Naive thymus-derived CD4-positive, alpha-beta T cell (primary cell): ENCODE data around the gene RPS29. TPM values are rescaled to one million over a fixed set of nuclear protein-coding genes. Genes with fewer than 3 reads are reported as not detected.
A peak's percentile ranks its signal among the peaks of the same experiment; 100 is the strongest.
"Not testable (repeated sequence)": the region's sequence is repeated elsewhere in the genome, so short reads cannot be mapped to it uniquely, and the experiment has no call there.

Source experiments
- ATAC-seq: fragments of 150-1000 bp; cut with Tn5 transposase; 2 replicates; pipeline ENCODE4 v1.10.0; 2021; ENCODE audit warnings: mild to moderate bottlenecking, moderate library complexity
- CTCF ChIA-PET: fragments of 350-600 bp; sonication (Branson Sonifier 250); formaldehyde crosslinking; loops from one replicate; lab custom pipeline; 2021; ENCODE audit warnings: antibody characterized with exemption; lab: Charles Lee
- POLR2A ChIA-PET: fragments of 350-600 bp; sonication (Branson Sonifier 250); formaldehyde crosslinking; loops from one replicate; lab custom pipeline; 2021; ENCODE audit warnings: antibody characterized with exemption, inconsistent platforms; lab: Charles Lee
- DNase-seq, 9 donors: peaks; one replicate each; pipeline versions ENCODE4 v3.0.0 to v3.0.0-alpha.2; 2020 to 2022; ENCODE audit warnings: mixed read lengths in 1 of 9
- H3K27ac ChIP-seq: one replicate; pipeline ENCODE4 v1.7.0; 2013; ENCODE audit warnings: mild to moderate bottlenecking, low read depth, low read length, moderate library complexity
- H3K27me3 ChIP-seq, 2 donors: one replicate each; pipeline ENCODE4 v1.7.0; 2013; ENCODE audit warnings: low read length in 2 of 2, mild to moderate bottlenecking in 2 of 2, moderate library complexity in 2 of 2; ENCODE audit not compliant: control insufficient read depth in 2 of 2, insufficient read depth in 2 of 2
- H3K36me3 ChIP-seq, 3 experiments: 1 replicate in 2 of 3; 2 replicates in 1 of 3; pipeline ENCODE4 v1.7.0; 2013; ENCODE audit warnings: low read length in 3 of 3, mild to moderate bottlenecking in 3 of 3, moderate library complexity in 1 of 3; ENCODE audit not compliant: insufficient read depth in 3 of 3, control insufficient read depth in 2 of 3
- H3K4me1 ChIP-seq, 2 donors: one replicate each; pipeline ENCODE4 v1.7.0; 2013; ENCODE audit warnings: low read length in 2 of 2, mild to moderate bottlenecking in 2 of 2, moderate library complexity in 1 of 2; ENCODE audit not compliant: control insufficient read depth in 2 of 2, insufficient read depth in 2 of 2
- H3K4me3 ChIP-seq: 2 replicates; pipeline ENCODE4 v1.7.0; 2013; ENCODE audit warnings: mild to moderate bottlenecking, low read length
- H3K9me3 ChIP-seq, 3 experiments: 1 replicate in 2 of 3; 2 replicates in 1 of 3; pipeline ENCODE4 v1.7.0; 2013; ENCODE audit warnings: low read length in 3 of 3; ENCODE audit not compliant: control insufficient read depth in 2 of 3
- H3K27ac Mint-ChIP-seq, 9 donors: one replicate each; pipeline ENCODE4 v1.8.0; 2020 to 2022; ENCODE audit warnings: mixed read lengths in 9 of 9, mild to moderate bottlenecking in 8 of 9, moderate library complexity in 5 of 9, inconsistent platforms in 2 of 9
- H3K27me3 Mint-ChIP-seq, 5 donors: one replicate each; pipeline ENCODE4 v1.8.0; 2021 to 2022; ENCODE audit warnings: mixed read lengths in 5 of 5, mild to moderate bottlenecking in 1 of 5
- H3K36me3 Mint-ChIP-seq, 5 donors: one replicate each; pipeline ENCODE4 v1.8.0; 2020 to 2022; ENCODE audit warnings: mixed read lengths in 5 of 5, mild to moderate bottlenecking in 3 of 5, inconsistent platforms in 1 of 5
- H3K4me1 Mint-ChIP-seq, 7 donors: one replicate each; pipeline ENCODE4 v1.8.0; 2020 to 2022; ENCODE audit warnings: mixed read lengths in 7 of 7, mild to moderate bottlenecking in 3 of 7, inconsistent platforms in 1 of 7
- H3K4me3 Mint-ChIP-seq, 10 donors: one replicate each; pipeline ENCODE4 v1.8.0; 2020 to 2022; ENCODE audit warnings: mild to moderate bottlenecking in 10 of 10, mixed read lengths in 10 of 10, moderate library complexity in 6 of 10, inconsistent platforms in 2 of 10
- H3K9me3 Mint-ChIP-seq, 11 donors: one replicate each; pipeline ENCODE4 v1.8.0; 2020 to 2022; ENCODE audit warnings: mixed read lengths in 11 of 11, mild to moderate bottlenecking in 4 of 11, inconsistent platforms in 1 of 11, moderate library complexity in 1 of 11
- intact Hi-C, 2 donors: fragments of 100-400 bp; cut with micrococcal nuclease; formaldehyde crosslinking; loops; one replicate each; pipeline ENCODE4 v1.15.1; 2023
- polyA plus RNA-seq, 2 donors: library from polyadenylated mRNA; unstranded; fragments of 300-500 nt; fragmentation: Illumina TruSeq; gene quantifications; one replicate each; pipeline ENCODE4 v1.2.3, GENCODE V29; 2021
- total RNA-seq, 6 experiments: library from RNA in 5 of 6; stranded (reverse) in 5 of 6; gene quantifications; 1 replicate in 5 of 6; 2 replicates in 1 of 6; pipeline ENCODE4 v1.2.3 and lab custom pipeline; 2021 to 2026

The RPS29 gene
- total and polyA plus RNA-seq, 7 experiments from 2014 or later: 2,254 to 13,249 (median 3,040) TPM

- Histone ChIP-seq H3K36me3 (peaks cover 7 to 15% (median 12%) of the 10 kb centered on the region in 3 experiments), H3K4me3 (peak overlapping the region; percentile 98), H3K27ac (peak overlapping the region; percentile 97), H3K4me1 (peaks cover 40% of the 10 kb centered on the region in 2 donors)
- H3K9me3 Mint-ChIP-seq, ATAC-seq, H3K9me3 ChIP-seq, H3K27me3 Mint-ChIP-seq, H3K27me3 ChIP-seq, intact Hi-C loops, DNase-seq: not testable (repeated sequence)
- ChIA-PET POLR2A (interaction anchor here (0.6 to 7.1 kb wide), 13 partner anchors 13 to 1173 kb away, joined by 3 to 226 read pairs (median 5); partner anchors contain the start of genes DNAAF2, KLHDC2, LRR1 and POLE2), CTCF (interaction anchor here (1.9 to 2.8 kb wide), 2 partner anchors 32 to 243 kb away, joined by 9 to 24 read pairs; partner anchors contain the start of gene RPS29)
- Mint-ChIP-seq H3K36me3 (peaks cover 5 to 41% (median 17%) of the 10 kb centered on the region in 5 donors), H3K4me3 (peak overlapping the region; percentile 94 to 99 (median 98)), H3K4me1 (peaks cover 32 to 63% (median 52%) of the 10 kb centered on the region in 7 donors), H3K27ac (peak overlapping the region; percentile 66 to 100 (median 99))
These were observed 33.1 kb upstream of the RPS29 start for GRCh38 chr14:49619273-49619672.

- H3K4me1 ChIP-seq: peaks cover 27 to 29% of the 10 kb centered on the region in 2 donors
- intact Hi-C loops: no loop called here
- H3K4me3 ChIP-seq: no peak overlapping the region
- DNase-seq (no peak), ATAC-seq (no peak)
- peaks cover 27 to 50% (median 44%) of the 10 kb centered on the region in 7 donors for H3K4me1 Mint-ChIP-seq
- H3K9me3 Mint-ChIP-seq: no peaks in the 10 kb centered on the region
- no peaks in the 10 kb centered on the region for H3K9me3 ChIP-seq
- peak overlapping the region; percentile 12 to 100 (median 79) for H3K27ac Mint-ChIP-seq
- H3K36me3 Mint-ChIP-seq: peaks cover 5 to 40% (median 17%) of the 10 kb centered on the region in 5 donors
- H3K4me3 Mint-ChIP-seq: peak overlapping the region in 9 of 10 donors; percentile 2 to 99 (median 50)
- H3K36me3 ChIP-seq: peaks cover 7 to 15% (median 12%) of the 10 kb centered on the region in 3 experiments
- POLR2A ChIA-PET: interaction anchor here (0.9 to 1.5 kb wide), 4 partner anchors 11 to 31 kb away, joined by 4 to 6 read pairs (median 4); partner anchors contain the start of genes LRR1 and RPS29
- no peaks in the 10 kb centered on the region for H3K27me3 ChIP-seq
- H3K27ac ChIP-seq: peak overlapping the region; percentile 97
- no peaks in the 10 kb centered on the region for H3K27me3 Mint-ChIP-seq
- CTCF ChIA-PET: no interaction called here
These were observed 31.8 kb upstream of the RPS29 start for GRCh38 chr14:49617852-49618519.

- Histone ChIP-seq H3K4me1 (peaks cover 11 to 21% of the 10 kb centered on the region in 2 donors), H3K36me3 (peaks cover 7 to 12% (median 10%) of the 10 kb centered on the region in 3 experiments), H3K27ac (no peak overlapping the region), H3K27me3 (no peaks in the 10 kb centered on the region), H3K4me3 (no peak overlapping the region), H3K9me3 (no peaks in the 10 kb centered on the region)
- H3K27me3 Mint-ChIP-seq: no peaks in the 10 kb centered on the region
- H3K9me3 Mint-ChIP-seq: no peaks in the 10 kb centered on the region
- ChIA-PET CTCF (no interaction called here), POLR2A (no interaction called here)
- no peak for ATAC-seq
- DNase-seq: no peak
- no peak overlapping the region for H3K4me3 Mint-ChIP-seq
- H3K27ac Mint-ChIP-seq: peak overlapping the region in 3 of 9 donors; percentile 26 to 57 (median 29)
- H3K4me1 Mint-ChIP-seq: peaks cover 12 to 45% (median 31%) of the 10 kb centered on the region in 7 donors
- intact Hi-C loops: no loop called here
- H3K36me3 Mint-ChIP-seq: peaks cover 5 to 28% (median 17%) of the 10 kb centered on the region in 5 donors
These were observed 29.6 kb upstream of the RPS29 start for GRCh38 chr14:49615776-49616175.

- ATAC-seq: no peak
- Mint-ChIP-seq H3K4me1 (peaks cover 11 to 48% (median 17%) of the 10 kb centered on the region in 7 donors), H3K4me3 (no peak overlapping the region), H3K27me3 (no peaks in the 10 kb centered on the region), H3K9me3 (no peaks in the 10 kb centered on the region), H3K36me3 (peaks cover 5 to 23% (median 16%) of the 10 kb centered on the region in 5 donors), H3K27ac (peak overlapping the region in 4 of 9 donors; percentile 44 to 58 (median 52))
- POLR2A ChIA-PET: interaction anchor here (0.6 kb wide), 1 partner anchor 8 kb away, joined by 3 read pairs; no protein-coding TSS in a partner anchor
- Histone ChIP-seq H3K27ac (no peak overlapping the region), H3K4me3 (no peak overlapping the region), H3K36me3 (peaks cover 7 to 12% (median 7%) of the 10 kb centered on the region in 3 experiments), H3K9me3 (no peaks in the 10 kb centered on the region), H3K27me3 (no peaks in the 10 kb centered on the region), H3K4me1 (peaks cover 7 to 19% of the 10 kb centered on the region in 2 donors)
- CTCF ChIA-PET: no interaction called here
- DNase-seq: no peak
- intact Hi-C loops: no loop called here
These were observed 28.0 kb upstream of the RPS29 start for GRCh38 chr14:49614196-49614595.

GRCh38 chr14:49612671-49613070, 26.5 kb upstream of the RPS29 start:
- ATAC-seq (no peak), DNase-seq (no peak)
- H3K4me1 Mint-ChIP-seq: peaks cover 3 to 40% (median 5%) of the 10 kb centered on the region in 7 donors
- no peak overlapping the region for H3K4me3 ChIP-seq
- H3K4me1 ChIP-seq: peaks cover 0 to 3% of the 10 kb centered on the region in 2 donors
- ChIA-PET POLR2A (interaction anchor here (0.6 kb wide), 1 partner anchor 25 kb away, joined by 3 read pairs; no protein-coding TSS in a partner anchor), CTCF (interaction anchor here (0.5 to 0.7 kb wide), 2 partner anchors 87 to 224 kb away, joined by 3 read pairs; no protein-coding TSS in a partner anchor)
- H3K27ac ChIP-seq: no peak overlapping the region
- no peaks in the 10 kb centered on the region for H3K36me3 ChIP-seq
- intact Hi-C loops: no loop called here
- no peak overlapping the region for H3K27ac Mint-ChIP-seq
- H3K9me3 Mint-ChIP-seq: no peaks in the 10 kb centered on the region
- H3K36me3 Mint-ChIP-seq: peaks cover 0 to 14% (median 4%) of the 10 kb centered on the region in 5 donors
- H3K27me3 Mint-ChIP-seq: no peaks in the 10 kb centered on the region
- no peaks in the 10 kb centered on the region for H3K27me3 ChIP-seq
- H3K9me3 ChIP-seq: no peaks in the 10 kb centered on the region
- H3K4me3 Mint-ChIP-seq: no peak overlapping the region

- no peaks in the 10 kb centered on the region for H3K9me3 Mint-ChIP-seq
- H3K27ac Mint-ChIP-seq: peak overlapping the region in 1 of 9 donors; percentile 13
- POLR2A ChIA-PET: interaction anchor here (1.2 kb wide), 1 partner anchor 8 kb away, joined by 8 read pairs; the partner anchor contains the start of genes MGAT2 and RPL36AL
- intact Hi-C loops: no loop called here
- H3K36me3 Mint-ChIP-seq: peaks cover 0 to 11% (median 4%) of the 10 kb centered on the region in 5 donors
- no peak overlapping the region for H3K4me3 ChIP-seq
- no peaks in the 10 kb centered on the region for H3K27me3 ChIP-seq
- H3K4me1 Mint-ChIP-seq: peaks cover 0 to 35% (median 2%) of the 10 kb centered on the region in 7 donors
- no peak overlapping the region for H3K4me3 Mint-ChIP-seq
- no peaks in the 10 kb centered on the region for H3K27me3 Mint-ChIP-seq
- H3K36me3 ChIP-seq: no peaks in the 10 kb centered on the region
- H3K27ac ChIP-seq: no peak overlapping the region
- no peaks in the 10 kb centered on the region for H3K4me1 ChIP-seq
- CTCF ChIA-PET: interaction anchor here (0.5 to 0.9 kb wide), 3 partner anchors 22 to 668 kb away, joined by 3 to 4 read pairs (median 3); no protein-coding TSS in a partner anchor
- ATAC-seq: no peak
- DNase-seq: no peak
- no peaks in the 10 kb centered on the region for H3K9me3 ChIP-seq
These were observed 26.1 kb upstream of the RPS29 start for GRCh38 chr14:49612251-49612650.
